GM18508 (cell line): Measurements from ENCODE around the gene LSG1.

Source experiments
- ATAC-seq: cut with Tn5 transposase; IDR thresholded peaks from one replicate; pipeline ENCODE4 v1.9.1; 2021; ENCODE audit warnings: moderate number of reproducible peaks; ENCODE audit not compliant: insufficient read depth, unreplicated experiment

LSG1 gene

DNA sequence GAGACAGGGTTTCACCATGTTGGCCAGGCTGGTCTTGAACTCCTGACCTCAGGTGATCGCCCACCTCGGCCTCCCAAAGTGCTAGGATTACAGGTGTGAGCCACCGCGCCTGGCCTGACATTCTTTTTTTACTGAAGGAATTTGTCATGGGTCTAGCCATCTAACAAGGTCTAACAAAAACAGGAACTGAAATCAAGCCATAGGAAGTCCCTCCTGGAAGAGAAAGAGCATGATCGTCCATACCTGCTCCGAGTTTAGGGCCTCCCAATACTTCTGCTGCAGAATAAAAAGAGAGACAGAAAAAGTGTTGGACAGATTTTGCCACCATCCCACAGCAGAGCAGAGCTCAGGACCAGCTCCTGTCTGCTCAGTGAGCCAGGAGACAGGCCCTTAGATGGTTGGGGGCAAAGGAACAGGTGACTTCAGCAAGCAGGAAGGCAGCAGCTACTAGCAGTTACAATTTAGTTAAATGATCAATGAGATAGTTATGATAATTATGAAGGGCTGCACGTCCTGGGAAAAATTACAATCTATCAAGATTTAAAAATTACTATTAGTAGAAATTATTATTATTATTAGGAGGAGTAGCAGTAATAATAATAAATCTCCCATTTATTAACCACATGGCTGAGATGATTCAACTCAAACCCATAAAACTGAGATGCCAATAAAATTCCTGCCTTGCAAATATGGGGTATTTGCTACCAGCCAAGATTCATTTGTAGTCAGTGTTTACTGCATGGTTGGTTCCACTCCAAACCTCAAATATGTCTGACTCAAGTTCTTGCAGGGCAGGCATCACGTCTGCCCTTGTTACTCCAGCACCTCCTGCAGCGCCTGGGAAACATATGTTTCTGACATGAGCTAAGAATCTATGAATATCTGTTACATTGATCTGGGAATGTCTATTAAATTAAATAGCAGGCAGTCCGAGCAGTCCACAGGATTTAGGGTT, 78.9 kb downstream of the LSG1 start:
- no peak for ATAC-seq
